CD4-positive, alpha-beta T cell treated with Interleukin-10 for 1 hour (primary cell): ENCODE results near the gene KCNH6.

Experiments
- DNase-seq: peaks from one replicate; pipeline ENCODE4 v3.0.0-alpha.2; 2020

KCNH6 gene

GRCh38 chr17:63514477-63514876 lies 8.7 kb upstream of the KCNH6 start:
- no peak for DNase-seq

GRCh38 chr17:63514974-63515373 lies 8.2 kb upstream of the KCNH6 start:
- DNase-seq = no peak

DNA sequence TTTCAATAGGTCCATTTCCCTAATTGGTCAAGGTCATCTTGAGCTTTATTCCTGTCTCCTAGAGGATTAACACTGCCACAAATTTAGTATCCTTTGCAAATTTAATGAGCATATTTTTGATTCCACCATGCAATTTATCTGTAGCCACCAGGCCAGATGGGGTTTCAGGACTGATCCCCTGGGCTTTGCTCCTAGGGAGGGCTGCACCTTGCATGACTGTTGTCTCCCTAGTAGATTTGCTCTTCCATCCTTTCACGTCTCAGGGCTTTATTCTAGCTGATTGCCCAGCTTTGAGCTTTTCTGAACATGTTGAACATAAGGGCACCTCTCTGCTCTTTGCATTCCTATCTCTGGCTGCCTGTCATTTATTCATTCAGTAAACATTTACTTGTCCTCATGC lies 7.7 kb upstream of the KCNH6 start:
- DNase-seq = no peak

DNA sequence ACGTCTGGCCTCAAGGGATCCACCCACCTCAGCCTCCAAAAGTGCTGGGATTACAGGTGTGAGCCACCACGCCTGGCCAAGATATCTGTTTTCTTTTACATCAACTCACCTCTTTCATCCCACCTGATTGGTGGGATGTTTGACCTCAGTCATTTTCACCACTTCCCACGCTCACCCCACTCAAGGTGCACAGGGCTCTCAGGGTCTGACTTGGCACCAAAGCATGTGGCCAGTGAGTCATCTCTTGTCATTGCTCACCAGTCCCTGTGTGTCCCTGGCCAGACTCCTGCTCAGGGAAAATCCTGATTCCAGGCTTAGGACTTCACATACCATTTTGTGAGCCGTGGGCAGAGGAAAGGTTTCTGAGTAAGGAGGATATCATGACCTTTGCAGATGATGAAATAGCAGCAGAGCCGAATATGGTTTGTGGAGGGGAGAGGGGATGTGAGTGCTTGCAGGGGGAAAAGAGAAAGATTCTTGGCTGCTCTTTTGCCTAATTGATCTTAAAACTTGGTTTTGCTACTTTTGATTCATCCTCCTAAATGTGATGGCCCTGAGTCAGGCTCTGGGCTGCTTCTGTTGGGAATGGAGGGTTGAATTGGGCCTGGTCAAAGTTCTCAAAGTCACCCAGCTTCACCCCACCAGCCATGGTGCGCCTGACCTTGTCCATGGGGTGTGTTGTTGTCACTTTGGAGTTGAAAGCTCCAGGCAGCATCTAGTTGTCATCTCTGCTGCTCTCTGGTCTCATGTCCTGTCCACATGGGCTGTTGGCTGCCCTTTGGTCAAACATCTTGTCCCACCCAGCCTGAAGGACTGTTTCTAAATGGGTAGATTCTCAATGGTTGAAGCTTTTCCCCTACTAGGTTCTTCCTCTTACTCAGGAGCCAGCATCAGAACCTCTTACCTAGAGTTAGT lies 6.0 kb upstream of the KCNH6 start:
- no peak for DNase-seq

- DNase-seq = no peak
Measured at GRCh38 chr17:63517825-63518534, 5.2 kb upstream of the KCNH6 start.

- DNase-seq = no peak
Measured at GRCh38 chr17:63519116-63519881, 3.9 kb upstream of the KCNH6 start.

- no peak for DNase-seq
Measured at GRCh38 chr17:63519972-63520882, 2.9 kb upstream of the KCNH6 start.

GRCh38 chr17:63524051-63524450 lies 893 bp downstream of the KCNH6 start:
- no peak for DNase-seq

GRCh38 chr17:63525190-63525946 lies 2.2 kb downstream of the KCNH6 start:
- no peak for DNase-seq

DNA sequence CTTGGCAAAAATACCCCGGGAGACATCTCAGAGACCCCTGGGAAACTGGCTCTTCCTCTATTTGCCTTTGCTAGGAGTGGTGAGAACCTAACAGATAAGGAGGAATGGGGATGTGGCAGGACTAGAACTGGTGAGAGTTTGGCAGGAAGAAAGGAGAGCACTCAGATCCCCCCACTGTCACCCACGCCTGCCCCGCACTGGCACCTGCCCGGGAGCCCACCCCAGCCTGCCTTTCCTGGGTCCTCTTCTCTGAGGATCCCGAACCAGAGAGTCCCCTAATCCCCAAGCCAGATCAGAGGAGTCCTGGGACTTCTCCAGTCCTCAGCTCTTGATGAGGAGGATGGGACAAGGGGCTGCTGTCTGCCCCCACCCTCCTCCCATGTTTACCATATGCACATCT lies 3.7 kb downstream of the KCNH6 start:
- DNase-seq = no peak

GRCh38 chr17:63528183-63528582 lies 5.0 kb downstream of the KCNH6 start:
- no peak for DNase-seq

GRCh38 chr17:63529711-63530556 lies 6.8 kb downstream of the KCNH6 start:
- DNase-seq = no peak

- DNase-seq = no peak
Measured at GRCh38 chr17:63530557-63531021, 7.4 kb downstream of the KCNH6 start.

DNA sequence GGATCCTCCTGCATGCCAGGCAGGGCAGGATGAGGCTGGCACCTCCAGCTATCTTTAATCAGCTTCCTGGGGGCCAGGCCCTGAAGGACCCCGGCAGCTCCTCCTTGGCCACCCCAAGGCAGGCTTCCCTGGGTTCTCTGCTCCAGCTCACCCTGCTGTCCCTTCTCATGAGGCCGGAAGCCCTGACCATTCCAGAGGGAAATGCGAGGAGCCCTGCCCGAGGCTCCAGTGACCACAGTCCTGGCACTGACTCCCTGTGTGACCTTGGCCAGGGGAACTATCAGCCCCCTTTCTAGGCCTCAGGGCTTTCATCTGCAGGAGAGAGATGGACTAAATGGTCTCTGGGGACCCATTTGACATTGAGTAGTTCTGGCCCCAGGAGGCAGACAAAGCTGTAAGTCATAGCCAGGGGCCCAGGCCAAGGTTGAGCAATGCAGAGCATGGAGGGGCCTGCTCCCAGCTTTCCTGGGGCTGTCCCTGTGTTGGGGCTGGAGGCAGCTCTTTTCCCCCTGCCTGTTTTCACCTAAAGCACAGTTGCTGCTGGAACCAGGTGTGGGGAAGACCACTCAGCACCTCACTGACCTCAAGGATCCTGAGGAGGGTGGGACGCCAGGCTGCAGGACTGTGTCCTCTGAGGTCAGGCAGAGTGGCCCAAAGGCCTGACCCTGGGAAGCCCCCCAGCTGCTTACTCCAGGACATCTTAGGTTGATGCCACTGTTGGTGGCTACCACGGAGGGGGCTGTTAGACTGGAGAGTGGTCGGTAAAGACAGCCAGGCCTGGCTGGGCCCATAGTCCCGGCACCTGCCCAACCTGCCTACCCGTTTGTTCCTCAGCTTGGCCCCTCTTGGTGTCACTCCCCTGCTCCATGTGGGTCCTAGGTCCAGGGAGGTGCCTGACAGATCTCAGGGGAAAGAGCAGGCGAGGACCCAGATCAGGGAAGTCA lies 8.1 kb downstream of the KCNH6 start:
- no peak for DNase-seq

DNA sequence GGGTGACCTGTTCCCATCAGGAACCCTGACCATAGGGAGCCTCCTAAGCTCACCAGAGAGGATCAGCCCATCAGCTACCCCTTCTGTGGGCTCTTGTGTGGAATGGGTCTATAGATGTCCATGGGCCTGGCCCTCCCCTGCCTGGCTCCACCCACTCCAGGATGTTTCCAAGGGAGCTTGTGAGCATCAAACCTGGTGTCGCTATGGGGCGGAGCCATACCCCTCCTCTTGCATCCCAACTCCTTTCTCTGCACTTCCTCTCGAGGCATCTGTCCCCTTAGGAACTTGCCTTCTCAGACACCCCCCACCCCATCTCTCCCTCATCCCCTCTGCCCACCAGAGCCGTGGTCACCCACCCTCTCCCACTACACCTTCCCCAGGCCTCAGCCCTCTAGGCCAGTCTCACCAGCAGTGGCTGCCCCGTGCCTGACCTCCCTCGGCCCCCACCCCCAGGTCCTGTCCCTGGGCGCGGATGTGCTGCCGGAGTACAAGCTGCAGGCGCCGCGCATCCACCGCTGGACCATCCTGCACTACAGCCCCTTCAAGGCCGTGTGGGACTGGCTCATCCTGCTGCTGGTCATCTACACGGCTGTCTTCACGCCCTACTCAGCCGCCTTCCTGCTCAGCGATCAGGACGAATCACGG lies 10.4 kb downstream of the KCNH6 start:
- DNase-seq = no peak

DNA sequence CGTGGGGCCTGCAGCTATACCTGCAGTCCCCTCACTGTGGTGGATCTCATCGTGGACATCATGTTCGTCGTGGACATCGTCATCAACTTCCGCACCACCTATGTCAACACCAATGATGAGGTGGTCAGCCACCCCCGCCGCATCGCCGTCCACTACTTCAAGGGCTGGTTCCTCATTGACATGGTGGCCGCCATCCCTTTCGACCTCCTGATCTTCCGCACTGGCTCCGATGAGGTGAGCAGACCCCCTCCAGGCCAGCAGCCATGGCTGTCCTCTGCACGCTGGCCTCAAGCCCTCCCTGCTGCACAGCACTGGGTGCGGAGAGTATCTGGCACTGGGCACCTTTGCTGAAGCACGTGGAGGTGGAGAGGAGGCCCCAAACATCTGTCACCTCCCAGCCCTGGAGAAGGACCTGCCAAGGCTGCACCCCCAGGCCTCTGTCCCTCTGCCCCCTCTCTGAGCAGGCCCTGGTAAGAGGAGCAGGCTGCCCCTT lies 11.0 kb downstream of the KCNH6 start:
- DNase-seq = no peak

DNA sequence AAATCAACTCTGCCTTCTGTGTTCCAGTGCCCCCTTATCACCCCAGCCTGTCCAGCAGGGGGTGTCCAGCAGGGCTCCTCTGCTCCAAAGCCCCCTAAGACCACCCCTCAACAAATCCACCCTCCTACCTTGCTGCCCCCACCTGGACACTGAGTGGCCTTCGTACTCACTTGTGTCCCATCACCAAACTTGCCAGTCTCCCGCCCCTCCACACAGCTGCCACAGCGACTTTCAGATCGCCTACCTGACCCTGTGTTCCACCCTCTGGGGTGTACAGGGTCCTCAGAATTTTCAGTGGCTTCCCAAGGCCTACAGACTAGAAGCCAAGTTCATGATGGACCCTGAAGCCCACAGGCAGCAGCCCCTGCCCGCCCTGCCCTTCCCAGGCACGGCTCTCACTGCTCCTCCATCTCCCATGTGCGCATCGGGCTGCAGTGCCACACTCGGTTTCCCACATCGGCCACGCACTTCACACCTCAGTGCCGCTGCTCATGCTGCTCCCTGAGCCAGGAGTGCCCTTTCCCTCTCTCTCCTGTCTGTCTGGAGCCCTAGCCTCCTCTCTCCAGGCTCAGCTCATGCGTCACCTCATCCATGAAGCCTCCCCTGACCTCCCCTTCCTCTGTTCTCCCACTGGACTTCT lies 11.8 kb downstream of the KCNH6 start:
- no peak for DNase-seq

DNA sequence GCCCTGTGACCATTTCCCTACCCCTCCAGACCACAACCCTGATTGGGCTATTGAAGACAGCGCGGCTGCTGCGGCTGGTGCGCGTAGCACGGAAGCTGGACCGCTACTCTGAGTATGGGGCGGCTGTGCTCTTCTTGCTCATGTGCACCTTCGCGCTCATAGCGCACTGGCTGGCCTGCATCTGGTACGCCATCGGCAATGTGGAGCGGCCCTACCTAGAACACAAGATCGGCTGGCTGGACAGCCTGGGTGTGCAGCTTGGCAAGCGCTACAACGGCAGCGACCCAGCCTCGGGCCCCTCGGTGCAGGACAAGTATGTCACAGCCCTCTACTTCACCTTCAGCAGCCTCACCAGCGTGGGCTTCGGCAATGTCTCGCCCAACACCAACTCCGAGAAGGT lies 12.5 kb downstream of the KCNH6 start:
- no peak for DNase-seq
